HepG2 (cell line): ENCODE data around the gene ZNF687. TPM values are rescaled to one million over a fixed set of nuclear protein-coding genes. Genes with fewer than 3 reads are reported as not detected.
A peak's percentile ranks its signal among the peaks of the same experiment; 100 is the strongest.

Source experiments
- ATAC-seq: fragments of 200-7000 bp; cut with Tn5 transposase; 3 replicates; pipeline ENCODE4 v1.9.1; 2020; ENCODE audit warnings: mild to moderate bottlenecking, moderate library complexity
- BruUV-seq: library from RNA; stranded (reverse); fragments of 400-500 nt; replicated peaks from 2 replicates; lab custom pipeline; 2021; lab: Mats Ljungman, UMichigan
- CTCF ChIA-PET: fragments of 300-600 bp; formaldehyde crosslinking; extraction: SDS; loops from one replicate; lab custom pipeline; 2021; ENCODE audit warnings: low total read pairs, inconsistent platforms, low intra/inter-chr PET ratio; lab: Yijun Ruan, JAX
- POLR2A ChIA-PET: fragments of 350-600 bp; sonication (Branson Sonifier 250); formaldehyde crosslinking; loops from one replicate; lab custom pipeline; 2020; ENCODE audit warnings: antibody characterized with exemption, inconsistent platforms; lab: Yijun Ruan, JAX
- DNase-seq: peaks from one replicate; pipeline ENCODE4 v3.0.0-alpha.2; 2015; ENCODE audit warnings: low spot score
- FAIRE-seq: peaks from 3 replicates; lab custom pipeline; 2011; peaks lifted over from hg19 to GRCh38; lab: Jason Lieb, UNC
- H2AFZ ChIP-seq: one replicate; pipeline ENCODE4 v1.6.1; 2011; ENCODE audit warnings: low read length, inconsistent platforms
- H3K27ac ChIP-seq: fragments of 300-600 bp; 3 replicates; pipeline ENCODE4 v1.8.0; 2011; ENCODE audit warnings: mixed run types, mild to moderate bottlenecking, mixed read lengths, low read length, inconsistent platforms; ENCODE audit not compliant: insufficient read depth; ENCODE audit errors: extremely low read length
- H3K27me3 ChIP-seq, 2 experiments: fragments of 200-600 bp in 1 of 2; 2 replicates in 1 of 2; 3 replicates in 1 of 2; pipeline versions ENCODE4 v1.6.0 to v1.8.0; 2011; ENCODE audit warnings: low read length in 2 of 2, mild to moderate bottlenecking in 2 of 2, moderate library complexity in 2 of 2, inconsistent platforms in 1 of 2; ENCODE audit not compliant: insufficient read depth in 2 of 2, control insufficient read depth in 1 of 2
- H3K36me3 ChIP-seq, 2 experiments: fragments of 200-600 bp in 1 of 2; replicated peaks in 1 of 2; 2 replicates in 1 of 2; 3 replicates in 1 of 2; pipeline versions ENCODE4 v1.5.1 to v1.8.0; 2011; ENCODE audit warnings: low read length in 2 of 2, inconsistent platforms in 1 of 2; ENCODE audit not compliant: insufficient read depth in 2 of 2, control insufficient read depth in 1 of 2
- H3K4me1 ChIP-seq: 2 replicates; pipeline ENCODE4 v1.5.1; 2012; ENCODE audit warnings: low read length, inconsistent platforms; ENCODE audit not compliant: insufficient read depth
- H3K4me2 ChIP-seq: 2 replicates; pipeline ENCODE4 v1.6.0; 2011; ENCODE audit warnings: low read depth, low read length, inconsistent platforms
- H3K4me3 ChIP-seq, 3 experiments: fragments of 200-600 bp in 1 of 3; sonication (generic), shearing (Covaris generic) in 1 of 3; replicated peaks in 1 of 3; 2 replicates each; pipeline ENCODE4 v1.5.1; 2011 to 2016; ENCODE audit warnings: low read length in 3 of 3, inconsistent platforms in 2 of 3, low read depth in 2 of 3, mild to moderate bottlenecking in 2 of 3, control low read depth in 1 of 3, mixed read lengths in 1 of 3; ENCODE audit not compliant: insufficient read depth in 1 of 3
- H3K79me2 ChIP-seq: one replicate; pipeline ENCODE4 v1.6.1; 2011; ENCODE audit warnings: low read length, inconsistent platforms; ENCODE audit not compliant: insufficient read depth
- H3K9ac ChIP-seq: 2 replicates; pipeline ENCODE4 v1.6.0; 2011; ENCODE audit warnings: mild to moderate bottlenecking, low read depth, low read length, inconsistent platforms; ENCODE audit not compliant: insufficient read depth
- H3K9me3 ChIP-seq: 2 replicates; pipeline ENCODE4 v1.5.1; 2012; ENCODE audit warnings: mild to moderate bottlenecking, low read length
- H4K20me1 ChIP-seq: 2 replicates; pipeline ENCODE4 v1.6.0; 2011; ENCODE audit warnings: inconsistent platforms, mild to moderate bottlenecking, low read length, moderate library complexity; ENCODE audit not compliant: insufficient read depth
- CEBPG ChIP-seq: IDR thresholded peaks from 2 replicates; pipeline ENCODE4 v1.6.1; 2016
- FOSL1 ChIP-seq: sonication (generic); formaldehyde crosslinking; IDR thresholded peaks from 2 replicates; pipeline ENCODE4 v1.9.0; 2021; ENCODE audit warnings: missing genetic modification reagents, borderline replicate concordance
- SPEN ChIP-seq: sonication (generic); formaldehyde crosslinking; IDR thresholded peaks from 2 replicates; pipeline ENCODE4 v1.5.1; 2020; ENCODE audit warnings: low read depth, mild to moderate bottlenecking, missing genetic modification reagents
- SSRP1 ChIP-seq: IDR thresholded peaks from 2 replicates; pipeline ENCODE4 v1.6.1; 2016; ENCODE audit warnings: control low read depth
- ZBTB38 ChIP-seq: sonication (generic); formaldehyde crosslinking; IDR thresholded peaks from 2 replicates; pipeline ENCODE4 v1.5.1; 2020; ENCODE audit warnings: mild to moderate bottlenecking, missing genetic modification reagents
- ZNF687 ChIP-seq: sonication (generic); formaldehyde crosslinking; IDR thresholded peaks from 2 replicates; pipeline ENCODE4 v1.5.1; 2020; ENCODE audit warnings: mild to moderate bottlenecking, missing genetic modification reagents, moderate library complexity
- WGBS: methylation state at CpG from one replicate; pipeline ENCODE4 v1.1.6; 2017; ENCODE audit warnings: low lambda C conversion rate; 5-methylcytosine and 5-hydroxymethylcytosine counted together
- in situ Hi-C: cut with HindIII; loops from 2 replicates; pipeline ENCODE4 v1.10.0; 2017; ENCODE audit warnings: low pct_unique_long_range_greater_than_20kb; ENCODE audit not compliant: extremely low pct_ligation_motif_present
- intact Hi-C: fragments of 100-400 bp; cut with micrococcal nuclease; formaldehyde crosslinking; loops from one replicate; pipeline ENCODE4 v1.10.0; 2022; ENCODE audit not compliant: unreplicated experiment
- polyA plus RNA-seq, 8 experiments: library from polyadenylated mRNA; depleted of rRNA in 3 of 8; stranded (reverse) in 7 of 8; unstranded in 1 of 8; fragments of >200 nt; fragmentation: Illumina TruSeq in 4 of 8; extraction: Trizol in 4 of 8; gene quantifications; 2 replicates each; pipeline versions ENCODE4 v1.2.1 to v1.2.3, GENCODE V29; 2011 to 2016; ENCODE audit warnings: low read depth in 4 of 8, missing spikeins in 1 of 8, mixed read lengths in 1 of 8; ENCODE audit not compliant: insufficient read depth in 1 of 8
- total RNA-seq, 5 experiments: library from RNA; depleted of rRNA; stranded (reverse); fragments of >200 nt; fragmentation: Illumina TruSeq; extraction: Trizol; gene quantifications; 2 replicates each; pipeline ENCODE4 v1.2.3, GENCODE V29; 2016; ENCODE audit warnings: low read depth in 1 of 5
- TF ChIP-seq, protein P1 (sequence below): sonication (generic); formaldehyde crosslinking; IDR thresholded peaks from 2 replicates; pipeline ENCODE4 v1.4.0; 2020; ENCODE audit warnings: missing genetic modification reagents

The ZNF687 gene
- total and polyA plus RNA-seq, 2 of the 13 experiments (the other 11 are each of a cell fraction or from before 2014, with no cell fraction given), result 14.1 to 16.5 TPM

DNA sequence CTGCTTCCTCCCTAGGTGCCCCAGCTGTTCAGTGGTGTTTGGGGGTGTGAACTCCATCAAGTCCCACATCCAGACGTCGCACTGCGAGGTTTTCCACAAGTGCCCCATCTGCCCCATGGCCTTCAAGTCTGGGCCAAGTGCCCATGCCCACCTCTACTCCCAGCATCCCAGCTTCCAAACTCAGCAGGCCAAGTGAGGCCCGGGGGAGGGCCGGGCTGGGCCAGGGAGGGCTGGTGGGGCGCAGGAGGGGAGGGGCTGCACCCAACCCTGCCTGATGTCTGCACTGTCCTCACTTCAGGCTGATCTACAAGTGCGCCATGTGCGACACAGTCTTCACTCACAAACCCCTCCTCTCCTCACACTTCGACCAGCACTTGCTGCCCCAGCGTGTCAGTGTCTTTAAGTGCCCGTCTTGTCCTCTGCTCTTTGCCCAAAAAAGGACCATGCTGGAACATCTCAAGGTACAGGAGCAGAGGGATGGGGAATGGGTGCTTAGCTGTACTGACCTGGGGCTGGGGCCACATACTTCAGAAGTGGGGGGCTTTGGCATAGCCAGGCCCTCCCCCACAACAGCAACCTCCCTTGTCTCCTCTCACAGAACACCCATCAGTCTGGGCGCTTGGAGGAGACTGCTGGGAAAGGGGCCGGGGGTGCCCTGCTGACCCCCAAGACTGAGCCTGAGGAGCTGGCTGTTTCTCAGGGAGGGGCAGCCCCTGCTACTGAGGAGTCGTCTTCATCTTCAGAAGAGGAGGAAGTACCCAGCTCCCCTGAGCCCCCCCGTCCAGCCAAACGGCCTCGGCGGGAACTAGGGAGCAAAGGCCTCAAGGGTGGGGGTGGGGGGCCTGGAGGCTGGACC lies 7.2 kb downstream of the ZNF687 start:
- no peaks in the 10 kb centered on the region for H3K9me3 ChIP-seq
- ChIA-PET POLR2A (interaction anchor here (1.2 kb wide), 1 partner anchor 8 kb away, joined by 3 read pairs; the partner anchor contains the start of gene ZNF687), CTCF (no interaction called here)
- no peak overlapping the region for H3K4me3 ChIP-seq
- H3K4me1 ChIP-seq, result peaks cover 7% of the 10 kb centered on the region
- in situ Hi-C loops (no loop called here), intact Hi-C loops (no loop called here)
- no peaks in the 10 kb centered on the region for H3K27me3 ChIP-seq
- 96% methylated on average over 15 of the region's 18 CpGs for WGBS
- BruUV-seq, result no TSS peak
- ATAC-seq (no peak), DNase-seq (no peak), FAIRE-seq (no peak)
- TF ChIP-seq, protein P1, sequence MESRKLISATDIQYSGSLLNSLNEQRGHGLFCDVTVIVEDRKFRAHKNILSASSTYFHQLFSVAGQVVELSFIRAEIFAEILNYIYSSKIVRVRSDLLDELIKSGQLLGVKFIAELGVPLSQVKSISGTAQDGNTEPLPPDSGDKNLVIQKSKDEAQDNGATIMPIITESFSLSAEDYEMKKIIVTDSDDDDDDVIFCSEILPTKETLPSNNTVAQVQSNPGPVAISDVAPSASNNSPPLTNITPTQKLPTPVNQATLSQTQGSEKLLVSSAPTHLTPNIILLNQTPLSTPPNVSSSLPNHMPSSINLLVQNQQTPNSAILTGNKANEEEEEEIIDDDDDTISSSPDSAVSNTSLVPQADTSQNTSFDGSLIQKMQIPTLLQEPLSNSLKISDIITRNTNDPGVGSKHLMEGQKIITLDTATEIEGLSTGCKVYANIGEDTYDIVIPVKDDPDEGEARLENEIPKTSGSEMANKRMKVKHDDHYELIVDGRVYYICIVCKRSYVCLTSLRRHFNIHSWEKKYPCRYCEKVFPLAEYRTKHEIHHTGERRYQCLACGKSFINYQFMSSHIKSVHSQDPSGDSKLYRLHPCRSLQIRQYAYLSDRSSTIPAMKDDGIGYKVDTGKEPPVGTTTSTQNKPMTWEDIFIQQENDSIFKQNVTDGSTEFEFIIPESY, result 0 out of 2 replicates have a peak, but pooled peaks have one; percentile 13
- no peak for TF ChIP-seq SSRP1 (CRISPR knock-in tag)
- TF ChIP-seq ZBTB38 (CRISPR knock-in tag), result 0 out of 2 replicates have a peak, but pooled peaks have one; percentile 15
- 0 out of 2 replicates have a peak, but pooled peaks have one; percentile 5 for TF ChIP-seq ZNF687
- TF ChIP-seq SPEN (CRISPR knock-in tag), result 0 out of 2 replicates have a peak, but pooled peaks have one; percentile 18
- no peak for TF ChIP-seq FOSL1
- TF ChIP-seq CEBPG (CRISPR knock-in tag), result no peak
- no peak overlapping the region for H3K9ac ChIP-seq
- 0 out of 2 replicates have a peak, but pooled peaks cover 6% of the 10 kb centered on the region for H4K20me1 ChIP-seq
- H3K79me2 ChIP-seq, result peaks cover 12% of the 10 kb centered on the region
- no peak overlapping the region for H2AFZ ChIP-seq
- H3K36me3 ChIP-seq, result peaks cover 51 to 83% of the 10 kb centered on the region in 2 experiments
- H3K27ac ChIP-seq, result no peak overlapping the region
- no peak overlapping the region for H3K4me2 ChIP-seq
